ENCODE measurements around the gene AFF1. TPM values are rescaled to one million over a fixed set of nuclear protein-coding genes. Genes with fewer than 3 reads are reported as not detected.

AFF1 gene
- total RNA-seq, 1 experiment from 2014 or later: 52.8 TPM

GRCh38 chr4:87014284-87014782 is 79.5 kb downstream of the AFF1 start:
- no peaks in the 10 kb centered on the region for H3K27me3 ChIP-seq (ENCODE audit: insufficient read depth, low read depth)
- peak in 1 of 2 experiments; percentile 57 for DNase-seq
- H3K79me2 ChIP-seq (ENCODE audit: low read depth): peaks cover 59% of the 10 kb centered on the region
- no peaks in the 10 kb centered on the region for H3K9me2 ChIP-seq (ENCODE audit: insufficient read depth)
- intact Hi-C loops (cut with micrococcal nuclease; ENCODE audit: unreplicated experiment): no loop called here
- CTCF ChIA-PET: no interaction called here
- H4K20me1 ChIP-seq (ENCODE audit: insufficient read depth): no peaks in the 10 kb centered on the region
- peaks cover 31% of the 10 kb centered on the region for H3K4me1 ChIP-seq (replicated peaks; ENCODE audit: insufficient read depth)
- POLR2A ChIA-PET (ENCODE audit: unreplicated experiment): no interaction called here
- peak overlapping the region; percentile 53 for H3K27ac ChIP-seq
- BruUV-seq (replicated peaks): no TSS peak
- no peak overlapping the region for H3K4me2 ChIP-seq
- TF ChIP-seq EZH2 (IDR thresholded peaks at IDR 0.05; ENCODE audit: low read depth) (no peak), CTCF (conservative IDR thresholded peaks at IDR 0.05) (no peak)
- no peaks in the 10 kb centered on the region for H3K9me3 ChIP-seq (ENCODE audit: insufficient read depth, low read depth)
- no peak overlapping the region for H2AFZ ChIP-seq
- peaks cover 4% of the 10 kb centered on the region; the same call in 1 of the 2 replicates for H3F3A ChIP-seq (ENCODE audit: insufficient read depth, low read depth)
- H3K36me3 ChIP-seq (ENCODE audit: low read depth): no peaks in the 10 kb centered on the region
- H3K4me3 ChIP-seq: no peak overlapping the region

GRCh38 chr4:87015416-87015815 is 80.6 kb downstream of the AFF1 start:
- peaks cover 48% of the 10 kb centered on the region for H3K79me2 ChIP-seq (ENCODE audit: low read depth)
- CTCF ChIA-PET: no interaction called here
- intact Hi-C loops (cut with micrococcal nuclease; ENCODE audit: unreplicated experiment): no loop called here
- no TSS peak for BruUV-seq (replicated peaks)
- no peaks in the 10 kb centered on the region for H3K9me2 ChIP-seq (ENCODE audit: insufficient read depth)
- no peak overlapping the region for H3K4me3 ChIP-seq
- H3K27me3 ChIP-seq (ENCODE audit: insufficient read depth, low read depth): no peaks in the 10 kb centered on the region
- H3K4me2 ChIP-seq: no peak overlapping the region
- no peak overlapping the region for H2AFZ ChIP-seq
- peaks cover 31% of the 10 kb centered on the region for H3K4me1 ChIP-seq (replicated peaks; ENCODE audit: insufficient read depth)
- H3K27ac ChIP-seq: no peak overlapping the region
- no peaks in the 10 kb centered on the region for H3K9me3 ChIP-seq (ENCODE audit: insufficient read depth, low read depth)
- peaks cover 4% of the 10 kb centered on the region; the same call in 1 of the 2 replicates for H3F3A ChIP-seq (ENCODE audit: insufficient read depth, low read depth)
- no peaks in the 10 kb centered on the region for H3K36me3 ChIP-seq (ENCODE audit: low read depth)
- TF ChIP-seq EZH2 (IDR thresholded peaks at IDR 0.05; ENCODE audit: low read depth) (no peak), CTCF (conservative IDR thresholded peaks at IDR 0.05) (no peak)
- POLR2A ChIA-PET (ENCODE audit: unreplicated experiment): no interaction called here
- no peaks in the 10 kb centered on the region for H4K20me1 ChIP-seq (ENCODE audit: insufficient read depth)
- DNase-seq: no peak

- no peak for TF ChIP-seq CTCF (conservative IDR thresholded peaks at IDR 0.05)
- TF ChIP-seq EZH2 (IDR thresholded peaks at IDR 0.05; ENCODE audit: low read depth): no peak
- Histone ChIP-seq H4K20me1 (ENCODE audit: insufficient read depth) (no peaks in the 10 kb centered on the region), H3K9me2 (ENCODE audit: insufficient read depth) (no peaks in the 10 kb centered on the region), H3K27ac (no peak overlapping the region), H3K4me3 (no peak overlapping the region), H3K9me3 (ENCODE audit: insufficient read depth, low read depth) (no peaks in the 10 kb centered on the region), H3K36me3 (ENCODE audit: low read depth) (no peaks in the 10 kb centered on the region), H2AFZ (no peak overlapping the region), H3F3A (ENCODE audit: insufficient read depth, low read depth) (no peaks in the 10 kb centered on the region), H3K4me1 (replicated peaks; ENCODE audit: insufficient read depth) (peaks cover 20% of the 10 kb centered on the region), H3K27me3 (ENCODE audit: insufficient read depth, low read depth) (no peaks in the 10 kb centered on the region), H3K79me2 (ENCODE audit: low read depth) (peaks cover 34% of the 10 kb centered on the region; the same call in 1 of the 2 replicates), H3K4me2 (no peak overlapping the region)
- POLR2A ChIA-PET (ENCODE audit: unreplicated experiment): no interaction called here
- DNase-seq: no peak
- BruUV-seq (replicated peaks): no TSS peak
- intact Hi-C loops (cut with micrococcal nuclease; ENCODE audit: unreplicated experiment): no loop called here
- CTCF ChIA-PET: no interaction called here
These were observed 83.0 kb downstream of the AFF1 start for GRCh38 chr4:87017580-87018342.
